Transverse colon (tissue), 3 donors: Measurements from ENCODE around the gene GUCY1B1.

Source experiments
- EP300 ChIP-seq: sonication (generic); formaldehyde crosslinking; IDR thresholded peaks from one replicate; pipeline ENCODE4 v1.6.1; 2017; ENCODE audit warnings: antibody characterized with exemption, low read depth
- POLR2A ChIP-seq: fragments of 450-650 bp; IDR thresholded peaks from one replicate; pipeline ENCODE4 v1.6.1; 2016; ENCODE audit warnings: antibody characterized with exemption, mild to moderate bottlenecking, moderate library complexity
- TF ChIP-seq, protein P1 (sequence below), 5 experiments: fragments of 200-600 bp in 3 of 5; fragments of 450-650 bp in 2 of 5; sonication (generic) in 3 of 5; IDR thresholded peaks; 1 replicate in 2 of 5; 2 replicates in 3 of 5; pipeline ENCODE4 v1.5.1; 2016 to 2017; ENCODE audit warnings: antibody characterized with exemption in 5 of 5, inconsistent platforms in 3 of 5, mild to moderate bottlenecking in 2 of 5, moderate library complexity in 1 of 5

DNA sequence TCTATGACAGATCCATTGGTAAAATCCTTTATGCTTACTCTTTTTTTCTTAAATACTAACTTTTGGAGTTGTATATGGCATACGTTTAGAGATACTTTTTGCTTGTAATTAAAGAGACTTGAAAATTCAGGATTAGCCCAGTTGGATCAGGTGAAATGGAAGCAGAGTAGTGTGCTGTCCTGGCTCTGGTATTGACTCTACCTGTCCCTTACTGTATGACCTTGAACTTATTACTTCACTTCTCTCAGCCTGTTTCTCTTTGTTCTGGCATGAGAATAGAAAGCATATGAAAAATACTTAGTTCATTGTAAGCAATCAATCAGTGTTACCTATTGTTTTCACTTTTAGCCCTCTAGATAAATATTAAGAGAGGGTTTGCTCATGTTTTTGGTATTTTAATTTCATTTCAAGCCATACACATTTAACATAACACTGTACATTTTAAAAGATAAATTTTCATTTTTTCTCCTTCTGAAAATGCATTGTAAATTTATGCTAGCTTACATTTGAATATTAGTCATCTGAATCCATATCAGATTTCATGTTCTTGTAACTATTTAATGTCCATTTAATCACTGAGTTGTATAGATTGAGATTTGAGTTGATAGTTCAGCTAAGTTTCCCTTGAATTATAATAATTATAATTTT lies 35.9 kb downstream of the GUCY1B1 start:
- no peak for TF ChIP-seq POLR2A
- TF ChIP-seq, protein P1, sequence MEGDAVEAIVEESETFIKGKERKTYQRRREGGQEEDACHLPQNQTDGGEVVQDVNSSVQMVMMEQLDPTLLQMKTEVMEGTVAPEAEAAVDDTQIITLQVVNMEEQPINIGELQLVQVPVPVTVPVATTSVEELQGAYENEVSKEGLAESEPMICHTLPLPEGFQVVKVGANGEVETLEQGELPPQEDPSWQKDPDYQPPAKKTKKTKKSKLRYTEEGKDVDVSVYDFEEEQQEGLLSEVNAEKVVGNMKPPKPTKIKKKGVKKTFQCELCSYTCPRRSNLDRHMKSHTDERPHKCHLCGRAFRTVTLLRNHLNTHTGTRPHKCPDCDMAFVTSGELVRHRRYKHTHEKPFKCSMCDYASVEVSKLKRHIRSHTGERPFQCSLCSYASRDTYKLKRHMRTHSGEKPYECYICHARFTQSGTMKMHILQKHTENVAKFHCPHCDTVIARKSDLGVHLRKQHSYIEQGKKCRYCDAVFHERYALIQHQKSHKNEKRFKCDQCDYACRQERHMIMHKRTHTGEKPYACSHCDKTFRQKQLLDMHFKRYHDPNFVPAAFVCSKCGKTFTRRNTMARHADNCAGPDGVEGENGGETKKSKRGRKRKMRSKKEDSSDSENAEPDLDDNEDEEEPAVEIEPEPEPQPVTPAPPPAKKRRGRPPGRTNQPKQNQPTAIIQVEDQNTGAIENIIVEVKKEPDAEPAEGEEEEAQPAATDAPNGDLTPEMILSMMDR (IDR thresholded peaks at IDR 0.05), result no peak
- no peak for TF ChIP-seq EP300
